ENCODE data around the gene MEST. TPM values are rescaled to one million over a fixed set of nuclear protein-coding genes. Genes with fewer than 3 reads are reported as not detected.
"Not testable (repeated sequence)": the region's sequence is repeated elsewhere in the genome, so short reads cannot be mapped to it uniquely, and the experiment has no call there.

Gene MEST
- total and polyA plus RNA-seq, 2 donors (not counting 1 experiment from before 2014, with no cell fraction given) = 2.5 to 6.6 TPM

DNA sequence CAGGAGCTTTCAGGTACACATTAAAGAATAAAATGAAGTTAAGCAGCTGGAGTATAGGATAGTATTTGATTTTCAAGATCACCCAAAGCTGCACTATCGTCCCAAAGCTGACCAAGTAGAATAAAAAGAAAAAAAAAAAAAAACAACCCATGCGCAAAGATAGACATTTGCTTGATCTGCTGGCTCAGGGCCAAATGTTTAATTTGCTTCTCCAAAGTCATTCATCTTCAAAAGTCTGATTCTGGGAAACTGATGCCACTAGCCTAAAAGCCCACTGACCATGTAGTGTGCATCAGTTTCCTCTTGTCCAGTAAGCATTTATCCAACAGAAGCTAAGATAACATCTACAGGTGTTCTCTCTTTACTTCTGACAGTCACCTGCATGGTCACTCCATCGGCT is 14.5 kb downstream of the MEST start:
- DNase-seq = no peak
- Histone ChIP-seq H3K4me2 (replicated peaks; ENCODE audit: low read depth, low read length, poor library complexity, severe bottlenecking) (no peak overlapping the region), H3K9ac (ENCODE audit: low read length) (no peak overlapping the region), H3K4me1 (ENCODE audit: control insufficient read depth in 2 of 2, insufficient read depth in 2 of 2, low read length in 2 of 2) (no peaks in the 10 kb centered on the region), H3K4me3 (ENCODE audit: control extremely low read depth in 1 of 5, extremely low read depth in 1 of 5, insufficient read depth in 1 of 5, low read depth in 2 of 5, low read length in 4 of 5) (no peak overlapping the region), H3K9me3 (ENCODE audit: control extremely low read depth in 1 of 3, control insufficient read depth in 2 of 3, insufficient read depth in 1 of 3, low read length in 2 of 3) (no peaks in the 10 kb centered on the region), H3K79me2 (ENCODE audit: control insufficient read depth, insufficient read depth, low read length) (no peaks in the 10 kb centered on the region), H3K36me3 (replicated peaks in 1 of 2; ENCODE audit: control extremely low read depth in 1 of 2, control insufficient read depth in 1 of 2, extremely low read depth in 1 of 2, insufficient read depth in 2 of 2, low read length in 1 of 2) (peaks cover 9 to 19% of the 10 kb centered on the region in 2 experiments), H2AFZ (ENCODE audit: insufficient read depth, low read depth, low read length, poor library complexity, severe bottlenecking) (no peak overlapping the region), H3K27me3 (replicated peaks in 1 of 4; ENCODE audit: control extremely low read depth in 1 of 4, control insufficient read depth in 3 of 4, insufficient read depth in 4 of 4, low read length in 3 of 4) (no peaks in the 10 kb centered on the region), H4K20me1 (ENCODE audit: control insufficient read depth, insufficient read depth, low read length, poor library complexity, severe bottlenecking) (no peaks in the 10 kb centered on the region), H3K27ac (ENCODE audit: low read length in 2 of 2) (no peak overlapping the region)
- TF ChIP-seq, protein P1, sequence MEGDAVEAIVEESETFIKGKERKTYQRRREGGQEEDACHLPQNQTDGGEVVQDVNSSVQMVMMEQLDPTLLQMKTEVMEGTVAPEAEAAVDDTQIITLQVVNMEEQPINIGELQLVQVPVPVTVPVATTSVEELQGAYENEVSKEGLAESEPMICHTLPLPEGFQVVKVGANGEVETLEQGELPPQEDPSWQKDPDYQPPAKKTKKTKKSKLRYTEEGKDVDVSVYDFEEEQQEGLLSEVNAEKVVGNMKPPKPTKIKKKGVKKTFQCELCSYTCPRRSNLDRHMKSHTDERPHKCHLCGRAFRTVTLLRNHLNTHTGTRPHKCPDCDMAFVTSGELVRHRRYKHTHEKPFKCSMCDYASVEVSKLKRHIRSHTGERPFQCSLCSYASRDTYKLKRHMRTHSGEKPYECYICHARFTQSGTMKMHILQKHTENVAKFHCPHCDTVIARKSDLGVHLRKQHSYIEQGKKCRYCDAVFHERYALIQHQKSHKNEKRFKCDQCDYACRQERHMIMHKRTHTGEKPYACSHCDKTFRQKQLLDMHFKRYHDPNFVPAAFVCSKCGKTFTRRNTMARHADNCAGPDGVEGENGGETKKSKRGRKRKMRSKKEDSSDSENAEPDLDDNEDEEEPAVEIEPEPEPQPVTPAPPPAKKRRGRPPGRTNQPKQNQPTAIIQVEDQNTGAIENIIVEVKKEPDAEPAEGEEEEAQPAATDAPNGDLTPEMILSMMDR (IDR thresholded peaks at IDR 0.05) = no peak
- no peak for TF ChIP-seq EZH2 (IDR thresholded peaks at IDR 0.05; ENCODE audit: borderline replicate concordance, insufficient read depth, low read depth, low read length, poor library complexity, severe bottlenecking)
- intact Hi-C loops (cut with micrococcal nuclease) = no loop called here
- Mint-ChIP-seq H3K4me1 (no peaks in the 10 kb centered on the region), H3K4me3 (no peak overlapping the region), H3K27ac (no peak overlapping the region), H3K27me3 (no peaks in the 10 kb centered on the region), H3K9me3 (ENCODE audit: insufficient read depth) (no peaks in the 10 kb centered on the region)
- no peak for ATAC-seq (ENCODE audit: low read depth)
- ChIA-PET CTCF (no interaction called here), POLR2A (no interaction called here)
- WGBS (ENCODE audit: insufficient coverage) = no CpG with 5 or more reads among the region's 3 CpGs

DNA sequence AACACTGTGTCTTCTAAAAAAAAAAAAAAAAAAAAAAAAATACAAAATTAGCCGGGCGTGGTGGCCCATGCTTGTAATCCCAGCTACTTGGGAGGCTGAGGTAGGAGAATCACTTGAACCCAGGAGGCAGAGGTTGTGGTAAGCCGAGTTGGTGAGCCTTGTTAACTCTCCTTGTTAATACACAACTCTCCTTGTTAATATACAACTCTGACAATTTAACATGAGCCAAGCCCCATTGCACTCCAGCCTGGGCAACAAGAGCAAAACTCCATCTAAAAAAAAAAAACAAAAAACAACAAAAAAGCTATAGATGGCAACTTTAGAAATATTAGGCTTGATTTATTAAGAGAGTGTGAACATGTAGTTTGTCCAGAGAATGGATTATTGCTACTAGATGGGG is 20.2 kb downstream of the MEST start:
- WGBS (ENCODE audit: insufficient coverage) = no CpG with 5 or more reads among the region's 3 CpGs
- H3K4me3 Mint-ChIP-seq; H3K4me1 ChIP-seq (ENCODE audit: control insufficient read depth in 2 of 2, insufficient read depth in 2 of 2, low read length in 2 of 2); H3K4me2 ChIP-seq (replicated peaks; ENCODE audit: low read depth, low read length, poor library complexity, severe bottlenecking); H3K27me3 ChIP-seq (replicated peaks in 1 of 4; ENCODE audit: control extremely low read depth in 1 of 4, control insufficient read depth in 3 of 4, insufficient read depth in 4 of 4, low read length in 3 of 4); H3K27ac Mint-ChIP-seq; ATAC-seq (ENCODE audit: low read depth); H3K9ac ChIP-seq (ENCODE audit: low read length); H3K4me1 Mint-ChIP-seq; H3K9me3 ChIP-seq (ENCODE audit: control extremely low read depth in 1 of 3, control insufficient read depth in 2 of 3, insufficient read depth in 1 of 3, low read length in 2 of 3); H3K9me3 Mint-ChIP-seq (ENCODE audit: insufficient read depth); H2AFZ ChIP-seq (ENCODE audit: insufficient read depth, low read depth, low read length, poor library complexity, severe bottlenecking); H3K36me3 ChIP-seq (replicated peaks in 1 of 2; ENCODE audit: control extremely low read depth in 1 of 2, control insufficient read depth in 1 of 2, extremely low read depth in 1 of 2, insufficient read depth in 2 of 2, low read length in 1 of 2); CTCF ChIA-PET; H4K20me1 ChIP-seq (ENCODE audit: control insufficient read depth, insufficient read depth, low read length, poor library complexity, severe bottlenecking); intact Hi-C loops (cut with micrococcal nuclease); H3K27ac ChIP-seq (ENCODE audit: low read length in 2 of 2); POLR2A ChIA-PET; H3K27me3 Mint-ChIP-seq; H3K4me3 ChIP-seq (ENCODE audit: control extremely low read depth in 1 of 5, extremely low read depth in 1 of 5, insufficient read depth in 1 of 5, low read depth in 2 of 5, low read length in 4 of 5); H3K79me2 ChIP-seq (ENCODE audit: control insufficient read depth, insufficient read depth, low read length); DNase-seq: not testable (repeated sequence)

Measured in B cell (primary cell).